Left colon (tissue), 2 donors: ENCODE results near the gene SVIL. TPM values are rescaled to one million over a fixed set of nuclear protein-coding genes. Genes with fewer than 3 reads are reported as not detected.
A peak's percentile ranks its signal among the peaks of the same experiment; 100 is the strongest.

Source experiments
- ATAC-seq: fragments of 200-7000 bp; cut with Tn5 transposase; one replicate; pipeline ENCODE4 v1.9.1; 2020; ENCODE audit warnings: mild to moderate bottlenecking, moderate library complexity
- DNase-seq, 2 donors: peaks; one replicate each; pipeline ENCODE4 v3.0.0-alpha.2; 2020
- intact Hi-C, 2 donors: fragments of 100-400 bp; cut with DNase I in 1 of 2; cut with micrococcal nuclease in 1 of 2; formaldehyde crosslinking; loops; one replicate each; pipeline versions ENCODE4 v1.11.2 to v1.14.0; 2022; cut with DNase I, micrococcal nuclease
- microRNA-seq, 2 donors: library from miRNA; unstranded; fragments of <30 nt; microRNA quantifications; one replicate each; pipeline versions ENCODE4 v1.1.0 to v1.2.0, GENCODE V29; 2020
- total RNA-seq, 2 donors: library from RNA; stranded (reverse); fragmentation: NEBNext Ultra II Directional; extraction: Animal tissue kit (Norgen Biotek cat#: 25700); gene quantifications; one replicate each; pipeline ENCODE4 v1.2.1, GENCODE V29; 2021
- donor health status: DM: no; HTN: no; CAD: no.
- donor health status: DM: yes; HTN: yes; CAD: no.

The SVIL gene
- total RNA-seq, 2 donors from 2014 or later = 66.6 to 154 TPM

- ATAC-seq = no peak
- no peak for DNase-seq
- intact Hi-C loops = no loop called here
These were observed 203.1 kb downstream of the SVIL start for GRCh38 chr10:29431711-29432110.

GRCh38 chr10:29430101-29430500, 204.7 kb downstream of the SVIL start:
- no peak for DNase-seq
- intact Hi-C loops = no loop called here
- no peak for ATAC-seq

GRCh38 chr10:29428486-29428885, 206.3 kb downstream of the SVIL start:
- intact Hi-C loops = no loop called here
- no peak for DNase-seq
- ATAC-seq = no peak

GRCh38 chr10:29427667-29428066, 207.1 kb downstream of the SVIL start:
- ATAC-seq (no peak), DNase-seq (no peak)
- intact Hi-C loops = no loop called here

- ATAC-seq = no peak
- no peak for DNase-seq
- intact Hi-C loops = no loop called here
These were observed 208.4 kb downstream of the SVIL start for GRCh38 chr10:29426420-29426819.

- ATAC-seq (peak; percentile 44), DNase-seq (no peak)
- intact Hi-C loops = no loop called here
These were observed 210.8 kb downstream of the SVIL start for GRCh38 chr10:29424017-29424416.

GRCh38 chr10:29420744-29421143, 214.0 kb downstream of the SVIL start:
- ATAC-seq (no peak), DNase-seq (no peak)
- intact Hi-C loops = no loop called here

GRCh38 chr10:29417324-29417723, 217.4 kb downstream of the SVIL start:
- intact Hi-C loops = no loop called here
- DNase-seq = no peak
- ATAC-seq = no peak

GRCh38 chr10:29415876-29416275, 218.9 kb downstream of the SVIL start:
- DNase-seq = no peak
- intact Hi-C loops = no loop called here
- no peak for ATAC-seq

GRCh38 chr10:29414501-29414900, 220.3 kb downstream of the SVIL start:
- intact Hi-C loops = no loop called here
- no peak for ATAC-seq
- no peak for DNase-seq

GRCh38 chr10:29412485-29412884, 222.3 kb downstream of the SVIL start:
- ATAC-seq (no peak), DNase-seq (no peak)
- intact Hi-C loops = no loop called here

GRCh38 chr10:29411666-29412315, 223.0 kb downstream of the SVIL start:
- ATAC-seq (no peak), DNase-seq (no peak)
- intact Hi-C loops = no loop called here

- intact Hi-C loops = no loop called here
- ATAC-seq = peak; percentile 97
- peak; percentile 78 to 79 for DNase-seq
These were observed 225.3 kb downstream of the SVIL start for GRCh38 chr10:29409241-29410054.

- intact Hi-C loops = no loop called here
- peak; percentile 3 for ATAC-seq
- no peak for DNase-seq
These were observed 225.9 kb downstream of the SVIL start for GRCh38 chr10:29408847-29409240.

Small RNA genes lying within 50 kb of the gene (microRNA-seq; reads per million reads assigned to microRNA genes)
- gene MIR604 (0 reads per million in 2 donors), gene MIR938 (0 reads per million in 2 donors)
